ENCODE measurements around the gene BBX.
"Not testable (repeated sequence)": the region's sequence is repeated elsewhere in the genome, so short reads cannot be mapped to it uniquely, and the experiment has no call there.

BBX gene

DNA sequence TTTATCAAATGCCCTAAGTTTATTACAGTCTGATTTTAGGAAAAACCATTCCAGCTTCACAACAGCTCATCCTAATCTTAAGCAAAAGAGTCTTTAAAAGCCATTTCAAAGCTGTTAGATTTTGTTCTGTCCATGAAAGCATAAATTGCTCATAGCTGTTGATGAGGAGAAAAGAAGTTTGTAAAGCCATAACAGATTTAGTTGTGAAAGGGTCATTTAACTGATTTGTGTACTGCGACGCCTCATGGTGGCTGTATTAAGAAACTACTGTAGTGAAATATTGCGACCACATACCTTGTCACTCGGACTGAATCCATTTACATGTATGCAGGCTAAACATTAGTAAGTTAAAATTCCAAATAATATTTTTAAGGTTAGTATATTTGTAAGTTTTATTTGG lies 20.9 kb downstream of the BBX start:
- DNase-seq, result no peak

- no peak for DNase-seq
These were observed 22.9 kb downstream of the BBX start for GRCh38 chr3:107545680-107546120.

- no peak for DNase-seq
These were observed 25.8 kb downstream of the BBX start for GRCh38 chr3:107548601-107549000.

GRCh38 chr3:107555359-107555758 lies 32.6 kb downstream of the BBX start:
- DNase-seq, result no peak

DNA sequence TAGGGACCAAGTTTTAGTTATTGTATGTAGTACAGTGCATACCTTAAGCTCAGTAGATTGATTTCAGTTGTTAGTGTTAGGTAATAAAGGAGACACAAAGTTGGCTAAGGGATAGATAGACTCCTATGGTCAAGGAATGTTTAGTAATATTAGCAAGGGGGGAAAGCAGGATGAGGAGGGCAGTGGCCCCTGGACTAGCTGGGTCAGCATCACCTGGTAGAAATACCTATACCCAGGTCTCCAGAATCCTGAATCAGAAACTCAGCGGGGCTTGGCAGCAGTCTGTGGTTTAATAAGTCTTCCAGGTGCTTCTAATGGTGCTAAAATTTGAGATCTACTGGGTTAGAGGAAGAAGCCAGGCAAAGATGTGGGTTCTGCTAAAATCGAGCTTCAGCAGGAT lies 35.0 kb downstream of the BBX start:
- no peak for DNase-seq

- DNase-seq, result no peak
These were observed 37.4 kb downstream of the BBX start for GRCh38 chr3:107560166-107560565.

DNA sequence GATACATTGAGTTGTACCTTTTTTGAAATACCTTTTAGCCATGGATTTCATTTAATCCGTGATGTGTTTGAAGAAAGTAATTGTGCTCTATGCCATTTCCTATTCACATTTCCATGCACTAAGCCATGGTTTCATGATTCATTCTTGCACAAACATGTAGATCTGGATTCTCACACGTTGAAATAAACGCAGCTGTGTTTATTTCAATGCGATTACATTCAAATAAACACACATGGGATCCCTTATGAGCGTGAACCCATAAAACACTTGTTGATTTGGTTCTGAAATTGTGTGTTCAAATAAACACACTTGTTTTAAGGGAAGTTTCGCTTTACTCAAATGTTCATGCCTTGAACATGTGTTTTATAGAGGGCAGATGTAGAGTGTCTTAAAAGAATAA lies 39.2 kb downstream of the BBX start:
- DNase-seq, result no peak

DNA sequence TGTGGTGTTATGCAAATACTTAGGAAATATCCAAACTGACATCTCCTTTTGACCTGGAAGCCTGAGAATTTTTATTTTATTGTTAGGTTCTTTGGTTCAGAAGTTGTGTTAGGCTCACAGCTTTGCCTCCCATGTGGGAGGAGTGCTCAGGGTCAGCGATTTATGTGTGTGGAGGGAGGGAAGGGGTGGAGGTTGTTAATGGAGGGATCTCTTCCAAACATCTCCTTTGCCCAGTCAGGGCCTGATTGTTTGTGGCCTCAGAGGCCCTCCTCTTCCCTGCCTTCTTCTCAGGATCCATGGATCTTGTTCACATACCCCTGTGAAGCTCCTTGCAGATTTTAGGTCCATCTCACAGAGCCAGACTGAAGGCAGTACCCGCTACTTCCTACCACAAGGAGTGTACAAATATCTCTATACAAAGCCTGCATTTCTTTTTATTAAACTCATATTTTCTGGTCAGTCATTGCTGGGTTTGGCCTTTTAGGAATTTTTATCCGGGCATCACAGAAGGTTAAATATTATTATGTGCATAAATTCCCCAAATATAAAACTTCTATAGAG lies 40.3 kb downstream of the BBX start:
- DNase-seq, result no peak

- DNase-seq, result not testable (repeated sequence)
These were observed 42.5 kb downstream of the BBX start for GRCh38 chr3:107565244-107565643.

DNA sequence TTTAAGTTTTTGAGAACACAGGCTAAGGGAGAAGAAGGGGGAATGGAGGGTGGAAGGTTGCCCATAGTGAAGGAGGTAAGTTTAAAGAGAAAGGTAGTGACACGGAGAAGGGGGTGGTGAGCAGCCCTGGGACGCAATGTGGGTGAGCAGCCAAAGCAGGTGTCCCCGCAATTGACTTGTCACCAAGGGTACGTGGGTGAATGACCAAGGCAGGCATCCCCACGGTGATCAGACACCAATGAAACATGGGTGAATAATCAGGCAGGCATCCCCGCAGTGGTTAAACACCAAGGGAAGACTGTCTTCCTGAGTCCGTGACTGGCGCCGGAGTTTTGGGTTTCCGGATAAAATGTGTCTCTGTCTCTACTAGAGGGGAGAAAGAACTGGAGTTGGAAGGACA lies 48.3 kb downstream of the BBX start:
- not testable (repeated sequence) for DNase-seq

DNA sequence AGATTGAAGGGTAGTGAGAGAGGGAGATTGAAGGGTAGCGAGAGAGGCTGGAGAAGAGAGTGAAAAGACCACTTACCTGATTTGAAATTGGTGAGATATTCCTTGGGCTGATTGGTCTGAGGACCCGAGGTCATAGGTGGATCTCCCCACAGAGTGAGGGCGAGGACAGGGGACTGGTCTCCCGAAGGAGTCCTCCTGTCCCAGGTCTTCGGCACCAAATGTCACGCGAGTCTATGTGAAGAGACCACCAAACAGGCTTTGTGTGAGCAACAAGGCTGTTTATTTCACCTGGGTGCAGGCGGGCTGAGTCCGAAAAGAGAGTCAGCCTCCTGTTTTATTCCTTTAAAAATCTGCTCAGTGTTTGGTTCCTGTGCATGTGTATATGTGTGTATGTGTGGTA lies 48.7 kb downstream of the BBX start:
- DNase-seq, result not testable (repeated sequence)

GRCh38 chr3:107574650-107575049 lies 51.9 kb downstream of the BBX start:
- no peak for DNase-seq

- DNase-seq, result no peak
These were observed 55.3 kb downstream of the BBX start for GRCh38 chr3:107578091-107578490.

- no peak for DNase-seq
These were observed 55.8 kb downstream of the BBX start for GRCh38 chr3:107578523-107578922.

DNA sequence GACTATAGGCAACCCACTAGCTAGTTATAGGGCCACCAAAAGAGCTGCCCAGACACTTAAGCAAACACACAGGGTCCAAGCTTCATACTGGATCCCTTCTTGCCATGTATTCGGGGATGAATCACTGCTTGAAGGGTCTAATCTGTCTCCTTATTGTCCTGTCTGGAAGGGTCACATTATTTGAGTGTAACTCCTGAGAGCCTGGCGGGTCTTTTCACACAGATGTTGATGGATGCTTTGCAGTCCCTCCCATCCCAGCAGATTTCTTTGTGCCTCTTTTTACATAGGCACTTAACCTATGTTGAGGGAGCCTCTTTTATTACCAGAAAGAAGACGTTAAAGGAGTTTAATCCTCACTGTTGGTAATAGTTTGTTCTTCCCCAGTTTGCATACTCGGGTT lies 56.6 kb downstream of the BBX start:
- no peak for DNase-seq

DNA sequence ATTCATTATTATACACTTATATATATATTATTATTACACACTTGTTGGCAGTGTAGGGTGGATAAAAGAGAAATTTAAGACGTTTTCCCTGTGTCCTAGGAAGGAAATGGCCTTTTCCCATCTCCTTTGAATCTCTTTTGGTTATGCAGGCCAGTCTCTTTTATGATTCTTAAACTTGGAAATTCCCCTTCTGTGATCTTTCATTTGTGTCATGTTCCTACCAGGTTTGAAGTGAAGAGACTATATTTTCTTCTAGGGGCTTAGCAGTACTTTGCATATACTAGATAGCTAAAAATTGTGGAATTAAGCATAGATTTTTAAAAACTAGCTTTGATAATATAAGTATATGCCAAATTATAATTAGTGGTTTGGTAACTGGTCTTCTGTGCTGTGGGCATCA lies 58.5 kb downstream of the BBX start:
- no peak for DNase-seq

DNA sequence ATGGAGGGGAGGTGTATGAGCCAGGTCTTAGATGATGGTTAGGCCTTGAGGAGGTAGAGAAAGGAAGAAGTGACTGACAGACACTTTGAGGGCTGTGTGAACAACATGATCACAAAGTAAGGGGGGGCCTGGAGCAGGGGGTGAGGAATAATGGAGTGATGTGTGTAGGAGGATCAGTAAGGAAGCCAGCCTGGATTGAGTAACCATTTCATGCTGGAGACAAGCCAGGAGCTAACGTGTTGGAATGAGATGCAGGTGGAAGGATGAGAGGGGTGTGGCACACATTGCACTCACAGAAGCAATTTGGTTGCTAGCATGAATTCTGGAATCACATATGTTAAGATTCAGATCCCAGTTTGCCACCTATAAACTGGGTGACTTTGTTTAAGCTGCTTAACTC lies 65.5 kb downstream of the BBX start:
- no peak for DNase-seq

- no peak for DNase-seq
These were observed 66.7 kb downstream of the BBX start for GRCh38 chr3:107589454-107589853.

- DNase-seq, result no peak
These were observed 68.0 kb downstream of the BBX start for GRCh38 chr3:107590786-107591185.

DNA sequence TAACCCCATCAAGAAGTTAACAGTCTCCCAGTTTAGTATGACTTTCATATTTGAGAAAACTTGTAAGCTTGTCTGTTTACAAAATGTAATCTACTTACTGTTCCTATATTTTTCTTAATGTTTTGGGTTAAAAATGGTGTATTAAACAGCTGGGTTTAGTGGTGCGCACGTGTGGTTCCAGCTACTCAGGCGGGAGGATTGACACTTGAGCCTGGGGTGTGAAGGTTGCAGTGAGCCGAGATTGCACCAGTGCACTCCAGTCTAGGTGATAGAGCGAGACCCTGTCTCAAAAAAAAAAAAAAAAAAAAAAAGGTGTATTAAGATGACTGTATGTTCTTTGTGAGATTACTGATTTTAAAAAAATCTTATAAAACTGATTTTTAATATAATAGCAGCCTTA lies 69.3 kb downstream of the BBX start:
- no peak for DNase-seq

DNA sequence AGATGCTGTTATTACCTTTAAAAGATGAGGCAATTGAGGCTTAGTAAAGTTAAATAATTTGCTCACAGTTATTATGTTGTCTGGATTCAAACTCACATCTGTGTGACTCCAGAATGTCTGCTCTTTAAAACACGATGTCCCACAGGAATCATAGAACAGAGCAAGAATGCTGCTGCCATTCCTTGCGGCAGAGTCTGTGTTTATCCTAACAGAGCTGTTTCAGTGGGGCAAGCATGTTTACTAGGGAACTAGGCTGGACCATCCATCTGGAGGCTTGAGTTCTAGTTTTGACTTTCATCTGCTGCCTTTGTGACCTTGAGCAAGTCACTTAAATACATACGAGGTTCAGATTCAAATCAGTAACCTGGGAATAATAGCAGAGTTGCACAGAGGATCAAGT lies 72.1 kb downstream of the BBX start:
- DNase-seq, result no peak

DNA sequence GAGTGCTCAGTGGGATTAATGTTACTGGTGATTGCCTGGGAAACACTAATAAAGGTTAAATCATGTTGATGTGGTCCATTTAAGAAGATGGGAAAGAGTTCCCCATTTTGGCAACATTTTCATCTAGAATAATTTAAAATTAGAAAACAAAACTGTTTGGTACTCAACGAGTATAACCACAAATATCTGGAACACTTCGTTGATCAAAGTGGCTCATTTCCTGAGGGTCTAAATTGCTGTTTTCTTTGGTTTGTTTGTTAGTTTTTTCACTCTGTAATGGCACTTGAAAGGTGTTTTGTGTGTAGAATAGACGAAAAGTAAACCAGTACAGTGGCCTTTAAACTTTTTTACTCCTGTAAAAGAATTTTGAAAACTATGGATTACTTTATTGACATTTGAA lies 73.9 kb downstream of the BBX start:
- no peak for DNase-seq

DNA sequence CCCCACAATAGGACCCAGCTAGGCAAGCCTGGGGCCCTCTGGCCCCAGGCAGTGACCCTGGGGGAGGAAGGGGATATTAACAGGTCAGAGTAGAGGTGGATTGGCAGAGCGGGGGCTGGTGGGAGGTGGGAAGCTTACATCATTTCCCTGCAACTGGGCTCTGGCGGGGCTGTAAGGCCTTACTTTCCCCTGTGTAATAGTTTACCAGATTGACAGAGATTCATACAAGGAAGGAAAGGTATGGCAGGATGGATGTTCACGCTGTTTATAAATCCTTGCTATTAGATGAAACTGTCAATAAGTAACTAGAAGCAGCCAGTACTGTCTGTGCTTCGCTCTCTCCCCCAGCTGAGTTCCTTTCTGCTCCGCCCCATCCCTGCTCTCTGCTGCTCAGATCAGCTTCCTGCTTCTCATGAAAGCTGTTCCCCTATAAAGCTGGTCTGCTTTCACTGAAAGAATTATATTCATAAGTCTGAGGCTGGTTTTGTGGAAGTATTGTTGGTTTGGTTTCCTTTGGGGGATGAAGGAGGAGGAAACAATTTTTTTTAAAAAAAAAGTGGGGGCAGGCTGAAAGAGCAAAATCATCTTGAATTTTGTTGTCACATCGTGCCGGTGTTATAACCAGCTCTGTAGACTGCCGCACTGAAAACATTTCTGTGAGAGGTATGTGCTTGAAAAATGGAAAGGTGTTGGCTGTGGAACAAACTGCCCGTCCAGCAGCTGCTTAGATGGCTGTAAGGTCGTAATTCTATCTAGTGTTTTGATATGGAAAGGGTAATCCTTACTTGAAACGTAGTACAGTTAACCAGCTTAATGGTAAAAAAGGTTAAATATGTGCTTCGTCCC lies 76.4 kb downstream of the BBX start:
- peak; percentile 40 to 50 for DNase-seq

DNA sequence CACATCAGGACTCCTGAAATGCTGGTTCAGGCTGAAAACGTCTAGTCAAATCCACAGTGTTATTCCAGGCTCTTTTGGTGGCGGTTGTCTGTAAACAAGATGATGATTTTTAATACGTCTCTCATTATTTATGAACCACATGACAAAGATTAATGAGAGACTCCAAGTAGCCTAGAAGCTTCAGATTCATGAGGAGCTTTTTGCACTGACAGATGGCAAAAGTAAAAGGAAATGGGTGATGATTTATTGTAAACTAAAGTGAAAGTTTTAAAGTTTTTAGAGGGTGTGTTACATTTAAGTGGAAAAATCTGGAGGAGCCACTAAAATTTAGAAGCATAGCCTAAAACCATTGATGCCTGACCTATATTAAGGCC lies 77.0 kb downstream of the BBX start:
- DNase-seq, result no peak

- no peak for DNase-seq
These were observed 78.0 kb downstream of the BBX start for GRCh38 chr3:107600780-107601179.
